NCI-H774 (cell line): ENCODE measurements around the gene BTBD19.
"Not testable (repeated sequence)": the region's sequence is repeated elsewhere in the genome, so short reads cannot be mapped to it uniquely, and the experiment has no call there.

Experiments
- DNase-seq: peaks from one replicate; lab custom pipeline; 2025; lab: John Stamatoyannopoulos, UW

BTBD19 gene

GRCh38 chr1:44808938-44809917 is 905 bp downstream of the BTBD19 start:
- no peak for DNase-seq

DNA sequence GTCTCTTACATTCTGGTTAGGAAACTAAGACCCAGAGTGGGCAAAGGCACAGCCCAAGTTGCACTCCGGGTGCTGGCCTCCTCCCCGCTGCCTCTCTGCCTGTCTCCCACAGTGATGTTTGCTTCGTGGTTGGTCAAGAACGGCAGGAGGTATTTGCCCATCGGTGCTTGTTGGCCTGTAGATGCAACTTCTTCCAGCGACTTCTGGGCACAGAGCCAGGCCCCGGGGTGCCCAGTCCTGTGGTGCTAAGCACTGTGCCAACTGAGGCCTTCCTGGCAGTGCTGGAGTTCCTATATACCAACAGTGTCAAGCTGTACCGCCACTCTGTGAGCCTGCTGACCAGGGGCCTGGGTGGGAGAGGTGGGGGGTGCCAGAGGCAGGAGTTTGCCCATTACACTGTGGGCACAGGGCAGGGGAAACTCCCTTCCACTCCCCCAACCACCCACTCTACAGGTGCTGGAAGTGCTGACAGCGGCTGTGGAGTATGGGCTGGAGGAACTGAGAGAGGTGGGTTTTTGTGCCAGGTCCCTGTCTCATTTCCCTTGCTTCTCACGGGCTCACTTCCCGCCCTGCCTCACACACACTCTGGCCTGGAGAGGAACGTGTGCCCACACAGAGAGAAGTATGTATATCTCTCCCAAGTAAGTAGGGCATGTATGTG is 1.9 kb downstream of the BTBD19 start:
- no peak for DNase-seq

- DNase-seq = not testable (repeated sequence)
Measured at GRCh38 chr1:44810762-44811105, 2.4 kb downstream of the BTBD19 start.

GRCh38 chr1:44811234-44811633 is 2.9 kb downstream of the BTBD19 start:
- DNase-seq = no peak

GRCh38 chr1:44812822-44813543 is 4.7 kb downstream of the BTBD19 start:
- no peak for DNase-seq

DNA sequence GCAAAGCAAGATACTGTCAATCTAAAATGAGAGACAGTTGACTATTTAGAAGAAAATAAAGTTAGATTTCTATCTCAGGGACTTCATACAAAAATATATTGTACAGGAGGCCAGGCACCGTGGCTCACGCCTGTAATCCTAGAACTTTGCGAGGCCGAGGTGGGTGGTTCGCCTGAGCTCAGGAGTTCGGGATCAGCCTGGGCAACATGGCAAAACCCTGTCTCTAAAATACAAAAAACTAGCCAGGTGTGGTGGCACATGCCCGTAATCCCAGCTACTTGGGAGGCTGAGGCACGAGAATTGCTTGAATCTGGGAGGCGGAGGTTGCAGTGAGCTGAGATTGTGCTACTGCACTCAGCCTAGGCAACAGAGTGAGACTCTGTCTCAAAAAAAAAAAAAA is 7.6 kb downstream of the BTBD19 start:
- not testable (repeated sequence) for DNase-seq

- no peak for DNase-seq
Measured at GRCh38 chr1:44817307-44817706, 9.0 kb downstream of the BTBD19 start.

GRCh38 chr1:44817771-44818495 is 9.6 kb downstream of the BTBD19 start:
- no peak for DNase-seq

DNA sequence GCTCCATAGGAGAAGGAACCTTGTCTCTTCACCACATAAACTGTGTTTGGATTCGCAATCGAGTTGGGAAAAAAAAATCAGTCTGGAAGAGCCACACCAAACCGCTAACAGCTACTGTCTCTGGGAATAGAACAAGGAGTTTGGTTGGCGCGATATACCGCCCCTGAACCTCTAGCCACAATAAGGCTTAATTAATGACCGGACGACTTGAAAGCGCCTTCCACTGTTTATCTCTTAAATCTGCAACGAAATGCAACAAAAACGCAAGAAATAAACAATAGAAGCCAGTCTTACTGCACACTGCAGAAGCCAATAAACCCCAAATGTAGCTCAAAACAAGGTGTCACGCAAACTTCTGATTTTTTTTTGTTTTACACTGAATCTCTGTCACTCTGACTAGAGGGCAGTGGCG is 10.9 kb downstream of the BTBD19 start:
- no peak for DNase-seq

GRCh38 chr1:44819608-44820327 is 11.4 kb downstream of the BTBD19 start:
- peak; percentile 84 for DNase-seq

DNA sequence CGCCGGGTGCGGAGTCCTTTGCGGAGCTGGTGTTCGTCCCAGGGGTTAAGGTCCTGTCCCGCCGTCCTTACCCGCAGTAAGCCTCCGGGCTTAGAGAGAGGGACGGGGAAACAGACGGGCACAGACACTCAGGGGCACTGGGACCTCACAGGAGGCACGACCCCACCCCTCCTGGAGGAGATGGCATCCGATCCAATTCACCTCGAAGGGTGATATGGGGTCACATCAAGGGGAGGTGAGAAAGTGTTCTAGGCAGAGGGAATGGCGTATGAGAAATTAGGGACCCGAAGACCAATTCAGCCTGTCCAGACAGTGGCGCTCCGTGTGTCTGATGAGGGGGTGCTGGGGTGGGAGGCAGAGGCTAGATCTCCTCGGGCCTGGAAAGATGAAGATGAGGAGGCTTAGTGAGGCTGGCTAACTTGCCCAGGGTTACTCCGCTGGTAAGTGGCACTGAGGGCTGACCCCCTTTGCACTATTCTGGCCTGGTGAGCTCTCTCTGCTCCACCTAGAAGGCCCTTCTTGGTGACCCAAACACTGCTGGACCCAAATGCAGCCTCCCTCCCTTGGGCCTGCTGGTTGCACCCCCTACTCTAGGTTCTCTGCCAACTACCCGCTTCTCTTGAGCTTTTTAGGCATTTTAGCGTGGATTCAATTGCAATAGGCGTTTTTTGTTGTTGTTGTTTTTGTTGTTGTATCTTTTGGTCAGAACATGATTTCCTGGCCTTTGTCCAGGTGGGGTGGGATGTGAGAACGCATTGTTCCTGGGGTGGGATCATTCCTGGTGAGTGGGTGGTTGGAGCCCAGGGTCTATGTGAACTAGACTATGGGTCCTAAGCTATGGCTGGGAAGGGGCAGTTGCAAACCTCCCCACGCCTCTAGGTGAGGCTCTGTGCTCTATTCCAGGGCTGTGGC is 12.3 kb downstream of the BTBD19 start:
- DNase-seq = no peak

- no peak for DNase-seq
Measured at GRCh38 chr1:44821240-44821715, 13.0 kb downstream of the BTBD19 start.

DNA sequence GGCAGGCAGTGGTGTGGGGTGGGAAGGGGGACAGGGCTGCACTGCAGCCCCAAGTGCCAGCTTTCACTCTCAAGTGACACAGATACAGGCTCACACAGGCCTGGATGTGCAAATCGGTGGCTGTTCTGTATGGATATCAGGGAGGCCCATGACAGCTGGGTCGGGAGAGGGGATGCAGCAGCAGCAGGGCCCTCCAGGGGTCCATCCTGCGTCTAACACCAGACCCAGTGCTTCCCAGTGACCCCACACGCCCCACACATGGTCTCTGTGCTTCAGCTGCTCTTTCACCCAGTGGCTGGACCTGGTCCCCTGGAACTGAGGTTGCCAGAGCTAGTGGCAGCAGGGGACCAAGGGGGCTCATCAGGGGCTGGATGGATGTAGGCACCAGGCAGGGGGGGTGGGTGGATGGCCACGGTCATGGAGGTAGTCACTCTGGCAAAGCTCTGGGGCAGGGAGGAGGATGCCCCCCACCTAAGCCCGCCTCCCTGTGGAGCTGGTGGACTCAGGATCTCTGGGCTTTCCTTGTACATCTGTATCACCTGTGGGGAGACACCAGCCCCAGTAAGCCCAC is 13.9 kb downstream of the BTBD19 start:
- DNase-seq = no peak

DNA sequence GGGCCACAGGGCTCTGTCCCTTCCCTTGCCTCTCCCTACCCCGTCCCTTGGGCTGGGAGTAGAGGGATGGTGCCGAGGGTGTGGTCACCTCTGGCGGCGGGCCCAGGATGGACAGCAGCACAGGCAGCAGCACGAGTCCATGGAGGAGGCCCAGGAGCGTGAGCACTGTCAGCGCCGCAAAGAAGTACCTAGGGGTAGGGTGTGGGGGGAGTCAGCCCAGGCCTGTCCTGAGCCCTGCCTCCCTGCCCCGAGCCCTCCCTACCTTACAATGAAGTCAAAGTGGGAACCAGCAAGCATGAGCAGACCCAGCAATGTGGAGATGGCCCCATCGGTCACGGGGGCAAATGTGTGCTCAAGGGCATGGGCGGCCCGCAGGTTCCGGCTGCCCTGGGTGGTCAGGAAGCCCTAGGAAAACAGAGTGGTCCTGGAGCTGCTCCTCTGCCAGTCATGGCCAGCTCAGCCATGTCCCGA is 14.7 kb downstream of the BTBD19 start:
- DNase-seq = no peak

DNA sequence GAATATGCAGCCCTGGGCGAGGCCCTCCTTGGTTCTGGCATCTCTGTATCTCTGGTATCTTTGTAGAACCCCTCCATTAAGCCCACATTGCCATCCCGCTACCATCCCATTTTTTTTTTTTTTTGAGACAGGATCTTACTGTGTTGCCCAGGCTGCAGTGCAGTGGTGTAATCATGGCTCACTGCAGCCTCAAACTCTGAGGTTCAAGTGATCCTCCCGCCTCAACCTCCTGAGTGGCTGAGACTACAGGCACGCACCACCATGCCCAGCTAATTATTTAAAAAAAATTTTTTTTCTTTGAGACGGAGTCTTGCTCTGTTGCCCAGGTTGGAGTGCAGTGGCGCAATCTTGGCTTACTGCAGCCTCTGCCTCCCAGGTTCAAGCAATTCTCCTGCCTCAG is 16.1 kb downstream of the BTBD19 start:
- DNase-seq = not testable (repeated sequence)

DNA sequence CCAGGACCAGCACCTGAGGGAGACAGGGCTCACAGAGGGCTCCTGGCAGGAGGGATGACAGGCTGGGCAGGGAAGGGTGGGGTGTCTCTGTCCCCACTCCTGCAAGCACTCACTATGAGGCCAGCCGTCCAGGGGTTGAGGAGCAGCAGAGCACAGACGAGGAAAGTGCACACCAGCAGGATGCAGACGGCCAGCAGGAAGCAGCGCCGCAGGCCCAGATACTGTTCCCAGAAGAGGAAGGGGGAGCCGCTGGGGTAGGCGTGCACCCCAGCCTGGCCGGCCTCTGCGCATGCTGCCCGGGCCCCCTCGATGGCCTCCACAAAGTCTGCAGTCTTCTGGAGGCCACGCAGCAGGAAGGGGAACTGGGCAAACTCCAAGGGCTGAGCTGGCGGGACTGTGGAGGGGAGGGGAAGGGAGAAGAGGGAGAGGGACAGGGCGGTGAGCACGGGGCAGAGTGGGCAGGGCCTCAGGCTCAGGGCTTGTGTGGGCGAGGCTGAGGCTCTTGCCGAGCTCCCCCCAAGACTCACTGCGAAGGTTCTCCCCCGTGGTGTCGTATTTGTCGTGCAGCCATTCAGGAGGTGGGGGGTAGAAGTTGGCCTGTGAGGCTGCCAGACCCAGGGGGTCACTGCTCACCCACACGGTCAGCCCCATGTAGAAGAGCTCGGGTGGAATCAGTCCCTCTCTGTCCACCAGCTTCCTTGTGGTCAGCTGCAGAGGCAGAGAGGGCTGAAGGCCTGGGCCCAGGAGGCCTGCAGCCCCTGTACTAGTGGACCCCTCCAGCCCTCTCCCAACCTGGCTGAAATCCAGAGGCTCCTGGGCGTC is 18.3 kb downstream of the BTBD19 start:
- no peak for DNase-seq

GRCh38 chr1:44827197-44828002 is 19.1 kb downstream of the BTBD19 start:
- DNase-seq = no peak
